ENCODE data around the gene PAH. TPM values are rescaled to one million over a fixed set of nuclear protein-coding genes. Genes with fewer than 3 reads are reported as not detected.

The PAH gene
- polyA plus RNA-seq, 1 of the 3 experiments (the other 2 are of a cell fraction): not detected

- Histone ChIP-seq H3K9me3 (no peaks in the 10 kb centered on the region), H3K27me3 (ENCODE audit: insufficient read depth) (no peaks in the 10 kb centered on the region), H3K4me2 (no peak overlapping the region), H3K4me1 (ENCODE audit: control insufficient read depth in 1 of 2, insufficient read depth in 2 of 2, low read depth in 1 of 2, low read length in 1 of 2) (peaks cover 0 to 2% of the 10 kb centered on the region in 2 experiments; a peak in 1 of 4 replicates), H3K4me3 (ENCODE audit: low read depth in 2 of 2, low read length in 1 of 2) (no peak overlapping the region), H3K79me2 (ENCODE audit: insufficient read depth) (no peaks in the 10 kb centered on the region), H3K9ac (no peak overlapping the region), H3K36me3 (replicated peaks in 1 of 2; ENCODE audit: control insufficient read depth in 1 of 2, insufficient read depth in 2 of 2, low read length in 1 of 2) (no peaks in the 10 kb centered on the region), H3K9me2 (no peaks in the 10 kb centered on the region), H3F3A (replicated peaks; ENCODE audit: insufficient read depth) (no peaks in the 10 kb centered on the region), H4K20me1 (ENCODE audit: insufficient read depth) (no peaks in the 10 kb centered on the region), H3K27ac (ENCODE audit: low read depth in 2 of 2, low read length in 1 of 2) (no peak overlapping the region), H2AFZ (ENCODE audit: low read depth) (no peak overlapping the region)
- POLR2A ChIA-PET: no interaction called here
- CTCF ChIA-PET: interaction anchor here (5.1 kb wide), 1 partner anchor 663 kb away, joined by 116 read pairs; no protein-coding TSS in a partner anchor
- DNase-seq: no peak
- WGBS (ENCODE audit: low lambda C conversion rate): 50% methylated on average over 13 of the region's 20 CpGs
- TF ChIP-seq SIN3A (IDR thresholded peaks at IDR 0.05; ENCODE audit: borderline replicate concordance, low read depth, low read length) (no peak), FOSL2 (IDR thresholded peaks at IDR 0.05; ENCODE audit: borderline replicate concordance, low read depth) (no peak), GABPA (IDR thresholded peaks at IDR 0.05; ENCODE audit: low read depth) (no peak), EZH2phosphoT487 (IDR thresholded peaks at IDR 0.05; ENCODE audit: borderline replicate concordance, low read depth) (no peak), ELF1 (IDR thresholded peaks at IDR 0.05) (no peak), PBX3 (IDR thresholded peaks at IDR 0.05) (no peak), CTCF (IDR thresholded peaks at IDR 0.05) (no peak), RXRA (IDR thresholded peaks at IDR 0.05; ENCODE audit: borderline replicate concordance, low read depth) (no peak), MEF2A (IDR thresholded peaks at IDR 0.05; ENCODE audit: borderline replicate concordance, low read depth) (no peak), TCF12 (IDR thresholded peaks at IDR 0.05) (no peak), MXI1 (IDR thresholded peaks at IDR 0.05; ENCODE audit: low read depth, low read length) (no peak), POLR2AphosphoS5 (IDR thresholded peaks at IDR 0.05; ENCODE audit: low read depth, low read length) (no peak)
Measured at GRCh38 chr12:102885043-102885932, 31.8 kb downstream of the PAH start.

GRCh38 chr12:102883204-102883799, 33.7 kb downstream of the PAH start:
- H3K4me3 ChIP-seq (ENCODE audit: low read depth in 2 of 2, low read length in 1 of 2): peak overlapping the region in 1 of 2 experiments; percentile 42; a peak in 1 of 4 replicates
- WGBS (ENCODE audit: low lambda C conversion rate): 20% methylated on average over 6 of the region's 8 CpGs
- H3K27ac ChIP-seq (ENCODE audit: low read depth in 2 of 2, low read length in 1 of 2): no peak overlapping the region
- peaks cover 0 to 2% of the 10 kb centered on the region in 2 experiments; a peak in 1 of 4 replicates for H3K4me1 ChIP-seq (ENCODE audit: control insufficient read depth in 1 of 2, insufficient read depth in 2 of 2, low read depth in 1 of 2, low read length in 1 of 2)
- H2AFZ ChIP-seq (ENCODE audit: low read depth): no peak overlapping the region
- H3K9me3 ChIP-seq: no peaks in the 10 kb centered on the region
- no peaks in the 10 kb centered on the region for H4K20me1 ChIP-seq (ENCODE audit: insufficient read depth)
- H3K27me3 ChIP-seq (ENCODE audit: insufficient read depth): no peaks in the 10 kb centered on the region
- H3K36me3 ChIP-seq (replicated peaks in 1 of 2; ENCODE audit: control insufficient read depth in 1 of 2, insufficient read depth in 2 of 2, low read length in 1 of 2): no peaks in the 10 kb centered on the region
- H3K9me2 ChIP-seq: no peaks in the 10 kb centered on the region
- H3K79me2 ChIP-seq (ENCODE audit: insufficient read depth): no peaks in the 10 kb centered on the region
- POLR2A ChIA-PET: no interaction called here
- peak; percentile 70 for DNase-seq
- H3K4me2 ChIP-seq: no peak overlapping the region
- CTCF ChIA-PET: interaction anchor here (0.5 to 5.1 kb wide), 38 partner anchors 9 to 750 kb away, joined by 3 to 116 read pairs (median 5); partner anchors contain the start of genes C12orf42 and PAH
- H3F3A ChIP-seq (replicated peaks; ENCODE audit: insufficient read depth): no peaks in the 10 kb centered on the region
- no peak overlapping the region for H3K9ac ChIP-seq
- no peak for TF ChIP-seq NFIC (IDR thresholded peaks at IDR 0.05; ENCODE audit: borderline replicate concordance)
- no peak for TF ChIP-seq USF1 (IDR thresholded peaks at IDR 0.05; ENCODE audit: borderline replicate concordance, low read depth)
- no peak for TF ChIP-seq EZH2phosphoT487 (IDR thresholded peaks at IDR 0.05; ENCODE audit: borderline replicate concordance, low read depth)
- TF ChIP-seq RAD21 (IDR thresholded peaks at IDR 0.05; ENCODE audit: low read length): peak; percentile 71
- TF ChIP-seq MAX (IDR thresholded peaks at IDR 0.05; ENCODE audit: low read depth): no peak
- TF ChIP-seq FOXM1 (IDR thresholded peaks at IDR 0.05; ENCODE audit: low read depth): no peak
- no peak for TF ChIP-seq JUND (IDR thresholded peaks at IDR 0.05)
- TF ChIP-seq RXRA (IDR thresholded peaks at IDR 0.05; ENCODE audit: borderline replicate concordance, low read depth): no peak
- no peak for TF ChIP-seq EP300 (IDR thresholded peaks at IDR 0.05; ENCODE audit: borderline replicate concordance in 1 of 2, low read depth in 1 of 2, low read length in 1 of 2)
- peak; percentile 66 for TF ChIP-seq SMC3 (IDR thresholded peaks at IDR 0.05; ENCODE audit: low read depth, low read length)
- TF ChIP-seq TAF1 (IDR thresholded peaks at IDR 0.05; ENCODE audit: borderline replicate concordance, low read depth, low read length): no peak
- no peak for TF ChIP-seq POLR2AphosphoS5 (IDR thresholded peaks at IDR 0.05; ENCODE audit: low read depth, low read length)
- TF ChIP-seq TCF12 (IDR thresholded peaks at IDR 0.05): no peak
- TF ChIP-seq SIN3A (IDR thresholded peaks at IDR 0.05; ENCODE audit: borderline replicate concordance, low read depth, low read length): no peak
- no peak for TF ChIP-seq NRF1 (IDR thresholded peaks at IDR 0.05; ENCODE audit: low read depth, low read length)
- TF ChIP-seq RCOR1 (IDR thresholded peaks at IDR 0.05; ENCODE audit: low read length): no peak

All from SK-N-SH (cell line).